ENCODE measurements around the gene OSBPL6. TPM values are rescaled to one million over a fixed set of nuclear protein-coding genes. Genes with fewer than 3 reads are reported as not detected.

The OSBPL6 gene
- total and polyA plus RNA-seq, 4 donors, result 1.3 to 3.3 (median 2.2) TPM

GRCh38 chr2:178295906-178296305, 101.6 kb downstream of the OSBPL6 start (continued):
- TF ChIP-seq, protein P1, sequence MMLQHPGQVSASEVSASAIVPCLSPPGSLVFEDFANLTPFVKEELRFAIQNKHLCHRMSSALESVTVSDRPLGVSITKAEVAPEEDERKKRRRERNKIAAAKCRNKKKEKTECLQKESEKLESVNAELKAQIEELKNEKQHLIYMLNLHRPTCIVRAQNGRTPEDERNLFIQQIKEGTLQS (IDR thresholded peaks at IDR 0.05), result no peak
- TF ChIP-seq RAD21 (IDR thresholded peaks at IDR 0.05), result no peak

DNA sequence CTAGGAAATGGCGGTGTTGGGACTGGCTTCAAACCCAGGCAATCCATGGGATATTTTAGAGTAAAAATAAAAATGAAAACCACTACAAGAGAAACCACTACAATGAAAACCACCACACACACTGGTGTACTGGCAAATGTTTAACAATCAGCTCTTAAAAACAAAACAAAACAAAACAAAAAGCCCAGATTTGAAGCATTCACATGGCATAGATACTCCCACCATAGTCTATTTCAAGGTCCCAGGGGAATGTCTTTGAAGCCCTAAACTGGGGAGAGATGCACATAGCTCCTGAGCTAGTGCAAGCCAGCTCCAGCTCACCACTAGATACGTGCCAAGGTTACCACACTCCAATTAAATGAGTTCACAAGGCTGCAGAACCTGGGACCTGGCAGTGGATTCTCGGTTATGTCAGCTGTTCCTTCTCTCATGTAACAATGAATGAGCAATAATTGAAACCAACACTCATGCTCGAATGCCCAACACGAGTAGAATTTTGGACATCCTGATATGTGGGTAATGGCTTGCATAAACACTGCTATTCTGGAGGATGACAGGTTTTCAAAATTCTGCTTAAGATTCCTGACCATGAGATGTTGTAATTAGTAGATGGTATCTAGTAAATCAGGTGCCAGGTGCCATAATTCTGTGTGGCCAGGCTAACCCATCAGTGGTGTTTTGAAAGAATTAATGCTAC, 102.2 kb downstream of the OSBPL6 start:
- no peaks in the 10 kb centered on the region for H3K9me3 ChIP-seq (ENCODE audit: control insufficient read depth in 4 of 4, low read length in 3 of 4)
- peaks cover 0 to 19% (median 4%) of the 10 kb centered on the region in 4 donors for H3K4me1 ChIP-seq (ENCODE audit: control insufficient read depth in 4 of 4, insufficient read depth in 4 of 4, low read length in 3 of 4)
- H3K36me3 ChIP-seq (ENCODE audit: control insufficient read depth in 4 of 4, insufficient read depth in 3 of 4, low read depth in 1 of 4, low read length in 3 of 4), result no peaks in the 10 kb centered on the region
- no peaks in the 10 kb centered on the region for H3K27me3 ChIP-seq (ENCODE audit: control insufficient read depth in 4 of 4, insufficient read depth in 4 of 4, low read length in 3 of 4)
- no peak overlapping the region for H3K9ac ChIP-seq (ENCODE audit: low read depth in 1 of 2, low read length in 2 of 2)
- H3K27ac ChIP-seq (ENCODE audit: low read depth in 1 of 2, low read length in 2 of 2), result peak overlapping the region in 1 of 2 donors; percentile 14
- WGBS, result 70% methylated on average over 5 of the region's 5 CpGs
- DNase-seq (ENCODE audit: low spot score), result no peak
- H3K4me3 ChIP-seq (ENCODE audit: low read depth in 1 of 3, low read length in 3 of 3), result no peak overlapping the region
- no peak for TF ChIP-seq FOXA2 (IDR thresholded peaks at IDR 0.05)

GRCh38 chr2:178297091-178297411, 102.7 kb downstream of the OSBPL6 start:
- peaks cover 0 to 19% (median 4%) of the 10 kb centered on the region in 4 donors for H3K4me1 ChIP-seq (ENCODE audit: control insufficient read depth in 4 of 4, insufficient read depth in 4 of 4, low read length in 3 of 4)
- no peaks in the 10 kb centered on the region for H3K9me3 ChIP-seq (ENCODE audit: control insufficient read depth in 4 of 4, low read length in 3 of 4)
- WGBS, result 75% methylated on average over 1 of the region's 1 CpG

DNA sequence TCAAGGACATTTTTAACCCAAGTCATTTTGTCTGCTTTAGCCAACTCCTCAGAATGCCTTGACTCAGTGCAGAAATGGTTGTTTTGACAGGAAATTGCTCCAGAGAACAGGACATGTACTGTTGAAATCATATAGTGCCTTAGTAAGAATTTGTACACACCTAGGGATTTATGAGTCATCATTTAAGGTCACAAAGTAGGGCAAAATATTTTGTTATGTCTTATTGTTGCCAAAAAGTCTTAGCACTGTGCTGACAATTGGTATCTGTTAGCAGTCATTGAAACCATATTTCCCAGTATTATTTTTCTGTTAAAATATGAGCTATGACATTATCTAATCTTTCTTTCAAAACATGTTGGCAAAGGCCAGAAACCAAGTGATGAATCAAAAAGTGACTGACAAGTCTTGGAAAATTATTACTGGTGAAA, 104.5 kb downstream of the OSBPL6 start:
- H3K36me3 ChIP-seq (ENCODE audit: control insufficient read depth in 4 of 4, insufficient read depth in 3 of 4, low read depth in 1 of 4, low read length in 3 of 4), result no peaks in the 10 kb centered on the region
- no peak for TF ChIP-seq GABPA (IDR thresholded peaks at IDR 0.05 in 1 of 2, conservative IDR thresholded peaks at IDR 0.05 in 1 of 2)
- TF ChIP-seq RXRA (IDR thresholded peaks at IDR 0.05), result no peak
- no peak for TF ChIP-seq EGR1 (IDR thresholded peaks at IDR 0.05; ENCODE audit: low read depth in 2 of 2)
- H3K4me3 ChIP-seq (ENCODE audit: low read depth in 1 of 3, low read length in 3 of 3), result no peak overlapping the region
- H3K9ac ChIP-seq (ENCODE audit: low read depth in 1 of 2, low read length in 2 of 2), result no peak overlapping the region
- no peaks in the 10 kb centered on the region for H3K9me3 ChIP-seq (ENCODE audit: control insufficient read depth in 4 of 4, low read length in 3 of 4)
- peaks cover 0 to 19% (median 4%) of the 10 kb centered on the region in 4 donors for H3K4me1 ChIP-seq (ENCODE audit: control insufficient read depth in 4 of 4, insufficient read depth in 4 of 4, low read length in 3 of 4)
- H3K27me3 ChIP-seq (ENCODE audit: control insufficient read depth in 4 of 4, insufficient read depth in 4 of 4, low read length in 3 of 4), result no peaks in the 10 kb centered on the region
- DNase-seq (ENCODE audit: low spot score), result no peak
- H3K27ac ChIP-seq (ENCODE audit: low read depth in 1 of 2, low read length in 2 of 2), result no peak overlapping the region

More at GRCh38 chr2:178297091-178297411, 102.7 kb downstream of the OSBPL6 start:
- H3K27me3 ChIP-seq (ENCODE audit: control insufficient read depth in 4 of 4, insufficient read depth in 4 of 4, low read length in 3 of 4), result no peaks in the 10 kb centered on the region
- no peak overlapping the region for H3K9ac ChIP-seq (ENCODE audit: low read depth in 1 of 2, low read length in 2 of 2)
- H3K27ac ChIP-seq (ENCODE audit: low read depth in 1 of 2, low read length in 2 of 2), result peak overlapping the region in 1 of 2 donors; percentile 14
- H3K4me3 ChIP-seq (ENCODE audit: low read depth in 1 of 3, low read length in 3 of 3), result no peak overlapping the region
- H3K36me3 ChIP-seq (ENCODE audit: control insufficient read depth in 4 of 4, insufficient read depth in 3 of 4, low read depth in 1 of 4, low read length in 3 of 4), result no peaks in the 10 kb centered on the region
- no peak for DNase-seq (ENCODE audit: low spot score)
- no peak for TF ChIP-seq HNF4G (IDR thresholded peaks at IDR 0.05)
- TF ChIP-seq HNF4A (conservative IDR thresholded peaks at IDR 0.05), result peak in 1 of 2 donors; percentile 10
- no peak for TF ChIP-seq YY1 (IDR thresholded peaks at IDR 0.05)

GRCh38 chr2:178301649-178302238, 107.4 kb downstream of the OSBPL6 start:
- WGBS, result 90% methylated on average over 3 of the region's 3 CpGs
- Histone ChIP-seq H3K9ac (ENCODE audit: low read depth in 1 of 2, low read length in 2 of 2) (no peak overlapping the region), H3K27ac (ENCODE audit: low read depth in 1 of 2, low read length in 2 of 2) (no peak overlapping the region), H3K9me3 (ENCODE audit: control insufficient read depth in 4 of 4, low read length in 3 of 4) (no peaks in the 10 kb centered on the region), H3K4me1 (ENCODE audit: control insufficient read depth in 4 of 4, insufficient read depth in 4 of 4, low read length in 3 of 4) (peaks cover 0 to 7% (median 1%) of the 10 kb centered on the region in 4 donors), H3K27me3 (ENCODE audit: control insufficient read depth in 4 of 4, insufficient read depth in 4 of 4, low read length in 3 of 4) (no peaks in the 10 kb centered on the region), H3K4me3 (ENCODE audit: low read depth in 1 of 3, low read length in 3 of 3) (no peak overlapping the region), H3K36me3 (ENCODE audit: control insufficient read depth in 4 of 4, insufficient read depth in 3 of 4, low read depth in 1 of 4, low read length in 3 of 4) (no peaks in the 10 kb centered on the region)
- DNase-seq (ENCODE audit: low spot score), result no peak
- TF ChIP-seq TAF1 (conservative IDR thresholded peaks at IDR 0.05), result no peak
- TF ChIP-seq FOXA1 (IDR thresholded peaks at IDR 0.05), result no peak
- TF ChIP-seq, protein P2, sequence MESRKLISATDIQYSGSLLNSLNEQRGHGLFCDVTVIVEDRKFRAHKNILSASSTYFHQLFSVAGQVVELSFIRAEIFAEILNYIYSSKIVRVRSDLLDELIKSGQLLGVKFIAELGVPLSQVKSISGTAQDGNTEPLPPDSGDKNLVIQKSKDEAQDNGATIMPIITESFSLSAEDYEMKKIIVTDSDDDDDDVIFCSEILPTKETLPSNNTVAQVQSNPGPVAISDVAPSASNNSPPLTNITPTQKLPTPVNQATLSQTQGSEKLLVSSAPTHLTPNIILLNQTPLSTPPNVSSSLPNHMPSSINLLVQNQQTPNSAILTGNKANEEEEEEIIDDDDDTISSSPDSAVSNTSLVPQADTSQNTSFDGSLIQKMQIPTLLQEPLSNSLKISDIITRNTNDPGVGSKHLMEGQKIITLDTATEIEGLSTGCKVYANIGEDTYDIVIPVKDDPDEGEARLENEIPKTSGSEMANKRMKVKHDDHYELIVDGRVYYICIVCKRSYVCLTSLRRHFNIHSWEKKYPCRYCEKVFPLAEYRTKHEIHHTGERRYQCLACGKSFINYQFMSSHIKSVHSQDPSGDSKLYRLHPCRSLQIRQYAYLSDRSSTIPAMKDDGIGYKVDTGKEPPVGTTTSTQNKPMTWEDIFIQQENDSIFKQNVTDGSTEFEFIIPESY (IDR thresholded peaks at IDR 0.05), result no peak
- no peak for TF ChIP-seq HNF4G (IDR thresholded peaks at IDR 0.05)
- TF ChIP-seq, protein P1 (IDR thresholded peaks at IDR 0.05), result no peak
- no peak for TF ChIP-seq GABPA (IDR thresholded peaks at IDR 0.05 in 1 of 2, conservative IDR thresholded peaks at IDR 0.05 in 1 of 2)
- TF ChIP-seq, protein P3, sequence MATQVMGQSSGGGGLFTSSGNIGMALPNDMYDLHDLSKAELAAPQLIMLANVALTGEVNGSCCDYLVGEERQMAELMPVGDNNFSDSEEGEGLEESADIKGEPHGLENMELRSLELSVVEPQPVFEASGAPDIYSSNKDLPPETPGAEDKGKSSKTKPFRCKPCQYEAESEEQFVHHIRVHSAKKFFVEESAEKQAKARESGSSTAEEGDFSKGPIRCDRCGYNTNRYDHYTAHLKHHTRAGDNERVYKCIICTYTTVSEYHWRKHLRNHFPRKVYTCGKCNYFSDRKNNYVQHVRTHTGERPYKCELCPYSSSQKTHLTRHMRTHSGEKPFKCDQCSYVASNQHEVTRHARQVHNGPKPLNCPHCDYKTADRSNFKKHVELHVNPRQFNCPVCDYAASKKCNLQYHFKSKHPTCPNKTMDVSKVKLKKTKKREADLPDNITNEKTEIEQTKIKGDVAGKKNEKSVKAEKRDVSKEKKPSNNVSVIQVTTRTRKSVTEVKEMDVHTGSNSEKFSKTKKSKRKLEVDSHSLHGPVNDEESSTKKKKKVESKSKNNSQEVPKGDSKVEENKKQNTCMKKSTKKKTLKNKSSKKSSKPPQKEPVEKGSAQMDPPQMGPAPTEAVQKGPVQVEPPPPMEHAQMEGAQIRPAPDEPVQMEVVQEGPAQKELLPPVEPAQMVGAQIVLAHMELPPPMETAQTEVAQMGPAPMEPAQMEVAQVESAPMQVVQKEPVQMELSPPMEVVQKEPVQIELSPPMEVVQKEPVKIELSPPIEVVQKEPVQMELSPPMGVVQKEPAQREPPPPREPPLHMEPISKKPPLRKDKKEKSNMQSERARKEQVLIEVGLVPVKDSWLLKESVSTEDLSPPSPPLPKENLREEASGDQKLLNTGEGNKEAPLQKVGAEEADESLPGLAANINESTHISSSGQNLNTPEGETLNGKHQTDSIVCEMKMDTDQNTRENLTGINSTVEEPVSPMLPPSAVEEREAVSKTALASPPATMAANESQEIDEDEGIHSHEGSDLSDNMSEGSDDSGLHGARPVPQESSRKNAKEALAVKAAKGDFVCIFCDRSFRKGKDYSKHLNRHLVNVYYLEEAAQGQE (IDR thresholded peaks at IDR 0.05), result no peak
- no peak for TF ChIP-seq JUND (IDR thresholded peaks at IDR 0.05)

All from liver (tissue), 9 donors.